Left lung (tissue), 10 donors: Measurements from ENCODE around the gene TBL1X. TPM values are rescaled to one million over a fixed set of nuclear protein-coding genes. Genes with fewer than 3 reads are reported as not detected.
"Not testable (repeated sequence)": the region's sequence is repeated elsewhere in the genome, so short reads cannot be mapped to it uniquely, and the experiment has no call there.

Experiments used
- ATAC-seq: fragments of 200-7000 bp; cut with Tn5 transposase; one replicate; pipeline ENCODE4 v1.9.1; 2020; ENCODE audit warnings: moderate library complexity
- DNase-seq, 4 donors: peaks; one replicate each; pipeline ENCODE4 v3.0.0-alpha.2; 2013 to 2020
- H3K27ac ChIP-seq, 2 donors: fragments of 200-600 bp; sonication (generic) in 1 of 2; one replicate each; pipeline versions ENCODE4 v1.5.0 to v1.8.0; 2020 to 2021
- H3K27me3 ChIP-seq, 2 donors: fragments of 200-600 bp; sonication (generic) in 1 of 2; one replicate each; pipeline versions ENCODE4 v1.5.0 to v1.8.0; 2020 to 2021
- H3K36me3 ChIP-seq, 2 donors: fragments of 200-600 bp; sonication (generic) in 1 of 2; one replicate each; pipeline versions ENCODE4 v1.5.0 to v1.8.0; 2020 to 2021
- H3K4me1 ChIP-seq, 2 donors: fragments of 200-600 bp; one replicate each; pipeline ENCODE4 v1.8.0; 2021
- H3K4me3 ChIP-seq, 2 donors: fragments of 200-600 bp; sonication (generic) in 1 of 2; one replicate each; pipeline versions ENCODE4 v1.5.0 to v1.8.0; 2020 to 2021; ENCODE audit warnings: mild to moderate bottlenecking in 1 of 2
- H3K9me3 ChIP-seq, 2 donors: fragments of 200-600 bp; sonication (generic) in 1 of 2; one replicate each; pipeline versions ENCODE4 v1.5.0 to v1.8.0; 2020 to 2021
- CTCF ChIP-seq, 2 donors: fragments of 200-600 bp; sonication (generic) in 1 of 2; IDR thresholded peaks; one replicate each; pipeline versions ENCODE4 v1.5.0 to v1.8.0; 2021; ENCODE audit warnings: antibody characterized with exemption in 2 of 2
- intact Hi-C, 2 donors: fragments of 100-400 bp; cut with DNase I; formaldehyde crosslinking; loops; one replicate each; pipeline versions ENCODE4 v1.11.2 to v1.14.2; 2022
- polyA plus RNA-seq, 6 donors: library from polyadenylated mRNA; unstranded; fragments of 120-200 nt; gene quantifications; one replicate each; pipeline ENCODE4 v1.2.1, GENCODE V29; 2013; ENCODE audit not compliant: insufficient read length in 6 of 6
- total RNA-seq, 2 donors: library from RNA; stranded (reverse); fragmentation: NEBNext Ultra II Directional; extraction: Animal tissue kit (Norgen Biotek cat#: 25700); gene quantifications; one replicate each; pipeline ENCODE4 v1.2.1, GENCODE V29; 2021
- donor health status: DM: no; HTN: yes; CAD: no.
- donor health status: DM: no; HTN: no; CAD: no.

TBL1X gene
- total and polyA plus RNA-seq, 8 donors: 13.4 to 24.6 (median 21.6) TPM

- no peak for TF ChIP-seq CTCF (IDR thresholded peaks at IDR 0.05)
- Histone ChIP-seq H3K36me3 (no peaks in the 10 kb centered on the region), H3K4me3 (no peak overlapping the region), H3K27me3 (no peaks in the 10 kb centered on the region), H3K27ac (no peak overlapping the region), H3K4me1 (no peaks in the 10 kb centered on the region), H3K9me3 (no peaks in the 10 kb centered on the region)
- intact Hi-C loops: no loop called here
- ATAC-seq (no peak), DNase-seq (no peak)
These were observed 8.8 kb downstream of the TBL1X start for GRCh38 chrX:9473708-9474107.

- H3K27ac ChIP-seq, DNase-seq, ATAC-seq, H3K4me3 ChIP-seq, H3K9me3 ChIP-seq, H3K36me3 ChIP-seq, H3K4me1 ChIP-seq, H3K27me3 ChIP-seq, intact Hi-C loops: not testable (repeated sequence)
These were observed 10.6 kb downstream of the TBL1X start for GRCh38 chrX:9475417-9475816.

- H3K4me1 ChIP-seq: no peaks in the 10 kb centered on the region
- ATAC-seq (no peak), DNase-seq (no peak)
- H3K27ac ChIP-seq: no peak overlapping the region
- H3K9me3 ChIP-seq: no peaks in the 10 kb centered on the region
- H3K36me3 ChIP-seq: no peaks in the 10 kb centered on the region
- no peak overlapping the region for H3K4me3 ChIP-seq
- intact Hi-C loops: no loop called here
- TF ChIP-seq CTCF (IDR thresholded peaks at IDR 0.05): no peak
- H3K27me3 ChIP-seq: no peaks in the 10 kb centered on the region
These were observed 11.1 kb downstream of the TBL1X start for GRCh38 chrX:9475984-9476383.

- H3K4me3 ChIP-seq: no peak overlapping the region
- H3K4me1 ChIP-seq: no peaks in the 10 kb centered on the region
- no peaks in the 10 kb centered on the region for H3K27me3 ChIP-seq
- intact Hi-C loops: no loop called here
- H3K36me3 ChIP-seq: no peaks in the 10 kb centered on the region
- H3K27ac ChIP-seq: no peak overlapping the region
- no peak for DNase-seq
- H3K9me3 ChIP-seq: no peaks in the 10 kb centered on the region
- ATAC-seq: no peak
- no peak for TF ChIP-seq CTCF (IDR thresholded peaks at IDR 0.05)
These were observed 12.1 kb downstream of the TBL1X start for GRCh38 chrX:9476810-9477575.

GRCh38 chrX:9482408-9482807 lies 17.6 kb downstream of the TBL1X start:
- Histone ChIP-seq H3K9me3 (no peaks in the 10 kb centered on the region), H3K27me3 (no peaks in the 10 kb centered on the region), H3K36me3 (no peaks in the 10 kb centered on the region), H3K4me3 (no peak overlapping the region), H3K27ac (no peak overlapping the region), H3K4me1 (no peaks in the 10 kb centered on the region)
- no peak for ATAC-seq
- no peak for DNase-seq
- intact Hi-C loops: no loop called here
- no peak for TF ChIP-seq CTCF (IDR thresholded peaks at IDR 0.05)

- Histone ChIP-seq H3K4me3 (no peak overlapping the region), H3K36me3 (no peaks in the 10 kb centered on the region), H3K9me3 (no peaks in the 10 kb centered on the region), H3K27me3 (no peaks in the 10 kb centered on the region), H3K4me1 (no peaks in the 10 kb centered on the region), H3K27ac (no peak overlapping the region)
- intact Hi-C loops: no loop called here
- ATAC-seq (no peak), DNase-seq (no peak)
- no peak for TF ChIP-seq CTCF (IDR thresholded peaks at IDR 0.05)
These were observed 18.0 kb downstream of the TBL1X start for GRCh38 chrX:9482837-9483236.
